CD4-positive, alpha-beta T cell (primary cell): ENCODE measurements around the gene TMEM132C. TPM values are rescaled to one million over a fixed set of nuclear protein-coding genes. Genes with fewer than 3 reads are reported as not detected.

Source experiments
- ATAC-seq: fragments of 200-7000 bp; cut with Tn5 transposase; one replicate; pipeline ENCODE4 v1.10.0; 2022; ENCODE audit warnings: mild to moderate bottlenecking; ENCODE audit not compliant: poor library complexity
- CTCF ChIA-PET: fragments of 350-600 bp; sonication (Branson Sonifier 250); formaldehyde crosslinking; loops from one replicate; lab custom pipeline; 2021; ENCODE audit warnings: antibody characterized with exemption, inconsistent platforms; lab: Charles Lee
- POLR2A ChIA-PET: fragments of 350-600 bp; sonication (Branson Sonifier 250); formaldehyde crosslinking; loops from one replicate; lab custom pipeline; 2021; ENCODE audit warnings: antibody characterized with exemption, inconsistent platforms; lab: Charles Lee
- DNase-seq, 14 experiments: peaks; one replicate each; pipeline ENCODE4 v3.0.0-alpha.2; 2013 to 2020; ENCODE audit warnings: mixed read lengths in 2 of 14
- H3K27ac ChIP-seq, 2 donors: one replicate each; pipeline versions ENCODE4 v1.5.1 to v1.7.0; 2013; ENCODE audit warnings: low read length in 2 of 2, low read depth in 1 of 2, mild to moderate bottlenecking in 1 of 2
- H3K27me3 ChIP-seq, 2 experiments: 1 replicate in 1 of 2; 2 replicates in 1 of 2; pipeline versions ENCODE4 v1.6.1 to v1.7.0; 2013; ENCODE audit warnings: low read length in 2 of 2, control low read depth in 1 of 2, mild to moderate bottlenecking in 1 of 2, moderate library complexity in 1 of 2; ENCODE audit not compliant: insufficient read depth in 2 of 2, control insufficient read depth in 1 of 2
- H3K36me3 ChIP-seq: one replicate; pipeline ENCODE4 v1.6.1; 2013; ENCODE audit warnings: low read length, control low read depth; ENCODE audit not compliant: insufficient read depth
- H3K4me1 ChIP-seq: one replicate; pipeline ENCODE4 v1.6.1; 2013; ENCODE audit warnings: low read length, control low read depth; ENCODE audit not compliant: insufficient read depth
- H3K4me3 ChIP-seq: one replicate; pipeline ENCODE4 v1.5.1; 2013; ENCODE audit warnings: mild to moderate bottlenecking, low read length, moderate library complexity
- H3K9me3 ChIP-seq, 2 experiments: 1 replicate in 1 of 2; 2 replicates in 1 of 2; pipeline versions ENCODE4 v1.6.1 to v1.7.0; 2013; ENCODE audit warnings: low read length in 2 of 2, mild to moderate bottlenecking in 2 of 2, control low read depth in 1 of 2, moderate library complexity in 1 of 2; ENCODE audit not compliant: control insufficient read depth in 1 of 2, insufficient read depth in 1 of 2
- H3K27ac Mint-ChIP-seq: one replicate; pipeline ENCODE4 v1.8.0; 2020; ENCODE audit warnings: mixed read lengths
- H3K27me3 Mint-ChIP-seq: one replicate; pipeline ENCODE4 v1.8.0; 2021; ENCODE audit warnings: mixed read lengths
- H3K36me3 Mint-ChIP-seq: one replicate; pipeline ENCODE4 v1.8.0; 2021; ENCODE audit warnings: low read depth, mixed read lengths
- H3K4me1 Mint-ChIP-seq: one replicate; pipeline ENCODE4 v1.8.0; 2021; ENCODE audit warnings: low read depth, mixed read lengths
- H3K4me3 Mint-ChIP-seq: one replicate; pipeline ENCODE4 v1.8.0; 2020; ENCODE audit warnings: mild to moderate bottlenecking, mixed read lengths
- H3K9me3 Mint-ChIP-seq: one replicate; pipeline ENCODE4 v1.8.0; 2020; ENCODE audit warnings: mixed read lengths
- CTCF ChIP-seq: fragments of 200-600 bp; IDR thresholded peaks from one replicate; pipeline ENCODE4 v1.8.0; 2022; ENCODE audit warnings: antibody characterized with exemption, mild to moderate bottlenecking
- intact Hi-C, 2 experiments: fragments of 100-400 bp; cut with DNase I in 1 of 2; cut with micrococcal nuclease in 1 of 2; formaldehyde crosslinking; loops; one replicate each; pipeline versions ENCODE4 v1.15.1 to v1.9.0; 2023 to 2025; cut with DNase I, micrococcal nuclease
- total RNA-seq, 174 experiments: library from RNA in 2 of 174; stranded (reverse) in 2 of 174; gene quantifications; one replicate each; pipeline ENCODE4 v1.2.3 and lab custom pipeline; 2021 to 2026

Gene TMEM132C
- total RNA-seq, 2 experiments from 2014 or later, result not detected

- CTCF ChIA-PET, result no interaction called here
- no peak for ATAC-seq
- intact Hi-C loops, result no loop called here
These were observed 394.2 kb downstream of the TMEM132C start for GRCh38 chr12:128661226-128661569.

GRCh38 chr12:128662101-128662500 lies 395.1 kb downstream of the TMEM132C start:
- Mint-ChIP-seq H3K27me3 (peaks cover 14% of the 10 kb centered on the region), H3K4me3 (no peak overlapping the region), H3K9me3 (no peaks in the 10 kb centered on the region), H3K36me3 (no peaks in the 10 kb centered on the region), H3K27ac (no peak overlapping the region), H3K4me1 (no peaks in the 10 kb centered on the region)
- Histone ChIP-seq H3K4me1 (no peaks in the 10 kb centered on the region), H3K36me3 (no peaks in the 10 kb centered on the region), H3K4me3 (no peak overlapping the region), H3K9me3 (peaks cover 0 to 27% of the 10 kb centered on the region in 2 experiments), H3K27me3 (no peaks in the 10 kb centered on the region), H3K27ac (no peak overlapping the region)
- CTCF ChIA-PET, result no interaction called here
- intact Hi-C loops, result no loop called here
- DNase-seq, result no peak
- no peak for ATAC-seq
- no peak for TF ChIP-seq CTCF
- POLR2A ChIA-PET, result no interaction called here

More at GRCh38 chr12:128661226-128661569, 394.2 kb downstream of the TMEM132C start:
- Mint-ChIP-seq H3K9me3 (no peaks in the 10 kb centered on the region), H3K4me1 (no peaks in the 10 kb centered on the region), H3K27ac (no peak overlapping the region), H3K27me3 (peaks cover 14% of the 10 kb centered on the region), H3K4me3 (no peak overlapping the region), H3K36me3 (no peaks in the 10 kb centered on the region)
- no peak for DNase-seq
- peaks cover 0 to 22% of the 10 kb centered on the region in 2 experiments for H3K9me3 ChIP-seq
- POLR2A ChIA-PET, result no interaction called here
- H3K4me3 ChIP-seq, result no peak overlapping the region
- no peak overlapping the region for H3K27ac ChIP-seq
- no peaks in the 10 kb centered on the region for H3K36me3 ChIP-seq
- no peaks in the 10 kb centered on the region for H3K27me3 ChIP-seq
- no peaks in the 10 kb centered on the region for H3K4me1 ChIP-seq
- no peak for TF ChIP-seq CTCF

- Histone ChIP-seq H3K4me3 (no peak overlapping the region), H3K27ac (no peak overlapping the region), H3K9me3 (peaks cover 0 to 27% of the 10 kb centered on the region in 2 experiments), H3K4me1 (no peaks in the 10 kb centered on the region), H3K27me3 (no peaks in the 10 kb centered on the region), H3K36me3 (no peaks in the 10 kb centered on the region)
- H3K4me3 Mint-ChIP-seq, result no peak overlapping the region
- POLR2A ChIA-PET, result no interaction called here
- no peak overlapping the region for H3K27ac Mint-ChIP-seq
- no peaks in the 10 kb centered on the region for H3K36me3 Mint-ChIP-seq
- H3K27me3 Mint-ChIP-seq, result peaks cover 6% of the 10 kb centered on the region
- ATAC-seq (no peak), DNase-seq (no peak)
- TF ChIP-seq CTCF, result no peak
- intact Hi-C loops, result no loop called here
- no peaks in the 10 kb centered on the region for H3K9me3 Mint-ChIP-seq
- H3K4me1 Mint-ChIP-seq, result no peaks in the 10 kb centered on the region
- CTCF ChIA-PET, result no interaction called here
These were observed 397.5 kb downstream of the TMEM132C start for GRCh38 chr12:128664501-128664900.
